WTC11 (cell line): Measurements from ENCODE around the gene TOR1A. TPM values are rescaled to one million over a fixed set of nuclear protein-coding genes. Genes with fewer than 3 reads are reported as not detected.
"Not testable (repeated sequence)": the region's sequence is repeated elsewhere in the genome, so short reads cannot be mapped to it uniquely, and the experiment has no call there.

Experiments used
- ATAC-seq: fragments of 200-7000 bp; cut with Tn5 transposase; 2 replicates; pipeline ENCODE4 v1.10.0; 2021; ENCODE audit warnings: mild to moderate bottlenecking, moderate library complexity
- CTCF ChIA-PET: fragments of 300-600 bp; sonication (Branson Sonifier 250); formaldehyde crosslinking; loops from one replicate; lab custom pipeline; 2021; ENCODE audit warnings: antibody characterized with exemption; lab: Charles Lee
- POLR2A ChIA-PET: fragments of 350-600 bp; sonication (Branson Sonifier 250); formaldehyde crosslinking; loops from one replicate; lab custom pipeline; 2021; ENCODE audit warnings: antibody characterized with exemption; lab: Charles Lee
- DNase-seq: peaks from one replicate; pipeline ENCODE4 v3.0.0; 2021; ENCODE audit warnings: low spot score
- H3K27ac Mint-ChIP-seq: 2 replicates; pipeline ENCODE4 v1.8.0; 2021; ENCODE audit warnings: mixed read lengths
- H3K27me3 Mint-ChIP-seq: 2 replicates; pipeline ENCODE4 v1.8.0; 2021; ENCODE audit warnings: low read depth, mild to moderate bottlenecking, moderate library complexity, mixed read lengths
- H3K36me3 Mint-ChIP-seq: 2 replicates; pipeline ENCODE4 v1.8.0; 2021; ENCODE audit warnings: mixed read lengths
- H3K4me1 Mint-ChIP-seq: 2 replicates; pipeline ENCODE4 v1.8.0; 2022; ENCODE audit warnings: mixed read lengths
- H3K4me3 Mint-ChIP-seq: 2 replicates; pipeline ENCODE4 v1.8.0; 2021; ENCODE audit warnings: mild to moderate bottlenecking, moderate library complexity, mixed read lengths
- H3K9me3 Mint-ChIP-seq: 2 replicates; pipeline ENCODE4 v1.8.0; 2021; ENCODE audit warnings: mixed read lengths
- AR ChIP-seq: fragments of 250-450 bp; sonication (Bioruptor Pico); IDR thresholded peaks from 2 replicates; pipeline ENCODE4 v1.9.0; 2021; ENCODE audit warnings: mild to moderate bottlenecking
- ATF3 ChIP-seq: sonication (generic); formaldehyde crosslinking; conservative IDR thresholded peaks from 2 replicates; pipeline ENCODE4 v1.8.1; 2022; ENCODE audit warnings: mild to moderate bottlenecking, missing genetic modification reagents
- CREB1 ChIP-seq: sonication (generic); formaldehyde crosslinking; IDR thresholded peaks from 2 replicates; pipeline ENCODE4 v1.8.0; 2023; ENCODE audit warnings: mild to moderate bottlenecking, missing genetic modification reagents
- FOXJ3 ChIP-seq: sonication (generic); formaldehyde crosslinking; IDR thresholded peaks from 2 replicates; pipeline ENCODE4 v1.9.0; 2021; ENCODE audit warnings: missing genetic modification reagents, mild to moderate bottlenecking, borderline replicate concordance
- IRF2 ChIP-seq: sonication (generic); formaldehyde crosslinking; IDR thresholded peaks from 2 replicates; pipeline ENCODE4 v1.8.0; 2022; ENCODE audit warnings: low read depth, missing genetic modification reagents, borderline replicate concordance
- JAZF1 ChIP-seq: fragments of 250-450 bp; sonication (Bioruptor Pico); IDR thresholded peaks from 2 replicates; pipeline ENCODE4 v1.9.0; 2021; ENCODE audit warnings: moderate library complexity, mild to moderate bottlenecking, inconsistent platforms
- MYBL2 ChIP-seq: sonication (generic); formaldehyde crosslinking; IDR thresholded peaks from 2 replicates; pipeline ENCODE4 v1.8.1; 2023; ENCODE audit warnings: mild to moderate bottlenecking, moderate library complexity, missing genetic modification reagents
- NR3C1 ChIP-seq: sonication (generic); formaldehyde crosslinking; conservative IDR thresholded peaks from 2 replicates; pipeline ENCODE4 v1.8.1; 2023; ENCODE audit warnings: low read depth, mild to moderate bottlenecking, missing genetic modification reagents
- RORB ChIP-seq: fragments of 250-450 bp; sonication (Bioruptor Pico); IDR thresholded peaks from 2 replicates; pipeline ENCODE4 v1.9.0; 2021; ENCODE audit warnings: mild to moderate bottlenecking
- SMAD3 ChIP-seq: sonication (generic); formaldehyde crosslinking; IDR thresholded peaks from 2 replicates; pipeline ENCODE4 v1.8.0; 2022; ENCODE audit warnings: missing genetic modification reagents, mild to moderate bottlenecking, borderline replicate concordance
- ZNF121 ChIP-seq: sonication (generic); formaldehyde crosslinking; IDR thresholded peaks from 2 replicates; pipeline ENCODE4 v1.8.0; 2023; ENCODE audit warnings: missing genetic modification reagents
- ZNF219 ChIP-seq: sonication (generic); formaldehyde crosslinking; IDR thresholded peaks from 2 replicates; pipeline ENCODE4 v1.8.0; 2023; ENCODE audit warnings: missing genetic modification reagents, mild to moderate bottlenecking, borderline replicate concordance
- ZNF263 ChIP-seq: sonication (generic); formaldehyde crosslinking; IDR thresholded peaks from 2 replicates; pipeline ENCODE4 v1.8.1; 2022; ENCODE audit warnings: low read depth, mild to moderate bottlenecking, moderate library complexity, missing genetic modification reagents
- ZNF281 ChIP-seq: sonication (generic); formaldehyde crosslinking; IDR thresholded peaks from 2 replicates; pipeline ENCODE4 v1.8.0; 2023; ENCODE audit warnings: mild to moderate bottlenecking, missing genetic modification reagents
- ZSCAN18 ChIP-seq: fragments of 250-450 bp; sonication (Bioruptor Pico); IDR thresholded peaks from 2 replicates; pipeline ENCODE4 v2.1.2; 2022; ENCODE audit warnings: mild to moderate bottlenecking, moderate library complexity
- total RNA-seq: library from RNA; stranded (reverse); gene quantifications from 3 replicates; pipeline ENCODE4 v1.2.3, GENCODE V29; 2021
- TF ChIP-seq, protein P1 (sequence below): sonication (generic); formaldehyde crosslinking; IDR thresholded peaks from 2 replicates; pipeline ENCODE4 v1.8.1; 2022; ENCODE audit warnings: low read depth, mild to moderate bottlenecking, moderate library complexity, missing genetic modification reagents, borderline replicate concordance
- TF ChIP-seq, protein P2 (sequence below): sonication (generic); formaldehyde crosslinking; IDR thresholded peaks from 2 replicates; pipeline ENCODE4 v1.8.1; 2022; ENCODE audit warnings: low read depth, missing genetic modification reagents, borderline replicate concordance
- TF ChIP-seq, protein P3 (sequence below): sonication (generic); formaldehyde crosslinking; IDR thresholded peaks from 2 replicates; pipeline ENCODE4 v1.8.1; 2023; ENCODE audit warnings: mild to moderate bottlenecking, missing genetic modification reagents, moderate library complexity

The TOR1A gene
- total RNA-seq, 1 experiment from 2014 or later = 32.7 TPM

DNA sequence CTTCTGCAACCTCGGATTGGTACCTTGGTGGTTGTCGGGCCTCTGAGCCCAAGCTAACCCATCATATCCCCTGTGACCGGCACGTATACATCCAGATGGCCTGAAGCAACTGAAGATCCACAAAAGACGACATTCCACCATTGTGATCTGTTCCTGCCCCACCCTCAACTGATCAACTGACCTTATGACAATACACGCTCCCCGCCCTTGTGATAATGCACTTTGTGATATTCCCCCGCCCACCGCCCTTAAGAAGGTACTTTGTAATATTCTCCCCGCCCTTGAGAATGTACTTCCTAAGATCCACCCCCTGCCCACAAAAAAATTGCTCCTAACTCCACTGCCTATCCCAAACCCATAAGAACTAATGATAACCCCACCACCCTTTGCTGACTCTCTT is 37.5 kb downstream of the TOR1A start:
- ChIA-PET POLR2A (no interaction called here), CTCF (interaction anchor here (1.5 to 14.0 kb wide), 3 partner anchors 49 to 66 kb away, joined by 6 to 101 read pairs (median 9); no protein-coding TSS in a partner anchor)
- DNase-seq (no peak), ATAC-seq (no peak)
- TF ChIP-seq JAZF1 (CRISPR knock-in tag) (no peak), ZNF281 (CRISPR knock-in tag) (no peak), ZNF121 (CRISPR knock-in tag) (no peak), NR3C1 (CRISPR knock-in tag) (no peak), ZSCAN18 (CRISPR knock-in tag) (no peak), IRF2 (no peak), RORB (CRISPR knock-in tag) (no peak), AR (CRISPR knock-in tag) (no peak), CREB1 (CRISPR knock-in tag) (no peak), MYBL2 (CRISPR knock-in tag) (no peak), ZNF263 (CRISPR knock-in tag) (no peak), FOXJ3 (CRISPR knock-in tag) (no peak)
- TF ChIP-seq, protein P1, sequence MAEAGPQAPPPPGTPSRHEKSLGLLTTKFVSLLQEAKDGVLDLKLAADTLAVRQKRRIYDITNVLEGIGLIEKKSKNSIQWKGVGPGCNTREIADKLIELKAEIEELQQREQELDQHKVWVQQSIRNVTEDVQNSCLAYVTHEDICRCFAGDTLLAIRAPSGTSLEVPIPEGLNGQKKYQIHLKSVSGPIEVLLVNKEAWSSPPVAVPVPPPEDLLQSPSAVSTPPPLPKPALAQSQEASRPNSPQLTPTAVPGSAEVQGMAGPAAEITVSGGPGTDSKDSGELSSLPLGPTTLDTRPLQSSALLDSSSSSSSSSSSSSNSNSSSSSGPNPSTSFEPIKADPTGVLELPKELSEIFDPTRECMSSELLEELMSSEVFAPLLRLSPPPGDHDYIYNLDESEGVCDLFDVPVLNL (CRISPR knock-in tag) = no peak
- TF ChIP-seq, protein P2, sequence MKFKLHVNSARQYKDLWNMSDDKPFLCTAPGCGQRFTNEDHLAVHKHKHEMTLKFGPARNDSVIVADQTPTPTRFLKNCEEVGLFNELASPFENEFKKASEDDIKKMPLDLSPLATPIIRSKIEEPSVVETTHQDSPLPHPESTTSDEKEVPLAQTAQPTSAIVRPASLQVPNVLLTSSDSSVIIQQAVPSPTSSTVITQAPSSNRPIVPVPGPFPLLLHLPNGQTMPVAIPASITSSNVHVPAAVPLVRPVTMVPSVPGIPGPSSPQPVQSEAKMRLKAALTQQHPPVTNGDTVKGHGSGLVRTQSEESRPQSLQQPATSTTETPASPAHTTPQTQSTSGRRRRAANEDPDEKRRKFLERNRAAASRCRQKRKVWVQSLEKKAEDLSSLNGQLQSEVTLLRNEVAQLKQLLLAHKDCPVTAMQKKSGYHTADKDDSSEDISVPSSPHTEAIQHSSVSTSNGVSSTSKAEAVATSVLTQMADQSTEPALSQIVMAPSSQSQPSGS (CRISPR knock-in tag) = no peak
- H3K27ac Mint-ChIP-seq = no peak overlapping the region
- no peak overlapping the region for H3K4me3 Mint-ChIP-seq
- no peaks in the 10 kb centered on the region for H3K9me3 Mint-ChIP-seq
- no peaks in the 10 kb centered on the region for H3K36me3 Mint-ChIP-seq
- H3K4me1 Mint-ChIP-seq = no peaks in the 10 kb centered on the region
- H3K27me3 Mint-ChIP-seq = no peaks in the 10 kb centered on the region; the same call in 1 of the 2 replicates

DNA sequence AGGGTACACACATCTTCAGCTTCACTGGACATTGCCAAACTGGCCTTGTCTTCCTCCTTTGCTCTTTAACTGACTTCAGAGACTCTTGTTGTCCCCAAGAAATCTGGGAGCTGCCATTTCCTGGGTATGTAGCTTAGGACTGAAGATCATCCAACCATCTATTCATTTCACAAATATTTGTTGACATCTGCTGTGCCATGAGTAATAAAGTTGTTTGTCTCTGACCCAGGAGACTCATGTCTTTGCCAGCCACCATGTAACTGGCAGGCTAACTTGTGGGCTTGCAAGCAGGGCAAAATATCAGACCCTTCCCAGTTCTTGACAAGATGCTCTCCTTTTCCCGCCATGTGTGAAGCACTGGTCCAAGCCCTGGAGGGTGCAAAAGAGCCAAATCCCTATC is 38.1 kb downstream of the TOR1A start:
- H3K27ac Mint-ChIP-seq = no peak overlapping the region
- CTCF ChIA-PET = interaction anchor here (0.6 to 14.0 kb wide), 5 partner anchors 22 to 654 kb away, joined by 3 to 101 read pairs (median 6); no protein-coding TSS in a partner anchor
- H3K36me3 Mint-ChIP-seq = no peaks in the 10 kb centered on the region

GRCh38 chr9:129784970-129785369 is 39.0 kb downstream of the TOR1A start:
- H3K27me3 Mint-ChIP-seq, H3K4me1 Mint-ChIP-seq, H3K27ac Mint-ChIP-seq, POLR2A ChIA-PET, H3K9me3 Mint-ChIP-seq, DNase-seq, H3K36me3 Mint-ChIP-seq, H3K4me3 Mint-ChIP-seq, ATAC-seq: not testable (repeated sequence)
- CTCF ChIA-PET = interaction anchor here (0.6 to 14.0 kb wide), 5 partner anchors 13 to 142 kb away, joined by 4 to 101 read pairs (median 7); no protein-coding TSS in a partner anchor

More for the DNA sequence above, 38.1 kb downstream of the TOR1A start:
- no peaks in the 10 kb centered on the region for H3K9me3 Mint-ChIP-seq
- DNase-seq (no peak), ATAC-seq (no peak)
- TF ChIP-seq ATF3 (CRISPR knock-in tag) (no peak), FOXJ3 (CRISPR knock-in tag) (no peak), ZNF219 (CRISPR knock-in tag) (no peak), SMAD3 (CRISPR knock-in tag) (no peak)
- TF ChIP-seq, protein P3, sequence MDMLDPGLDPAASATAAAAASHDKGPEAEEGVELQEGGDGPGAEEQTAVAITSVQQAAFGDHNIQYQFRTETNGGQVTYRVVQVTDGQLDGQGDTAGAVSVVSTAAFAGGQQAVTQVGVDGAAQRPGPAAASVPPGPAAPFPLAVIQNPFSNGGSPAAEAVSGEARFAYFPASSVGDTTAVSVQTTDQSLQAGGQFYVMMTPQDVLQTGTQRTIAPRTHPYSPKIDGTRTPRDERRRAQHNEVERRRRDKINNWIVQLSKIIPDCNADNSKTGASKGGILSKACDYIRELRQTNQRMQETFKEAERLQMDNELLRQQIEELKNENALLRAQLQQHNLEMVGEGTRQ = no peak
- no peaks in the 10 kb centered on the region for H3K4me1 Mint-ChIP-seq
- POLR2A ChIA-PET = no interaction called here
- H3K4me3 Mint-ChIP-seq = no peak overlapping the region
- no peaks in the 10 kb centered on the region; the same call in 1 of the 2 replicates for H3K27me3 Mint-ChIP-seq
